Fibroblast of villous mesenchyme (primary cell): ENCODE measurements around the gene PIK3C2G. TPM values are rescaled to one million over a fixed set of nuclear protein-coding genes. Genes with fewer than 3 reads are reported as not detected.

Experiments used
- DNase-seq: peaks from one replicate; pipeline ENCODE4 v3.0.0-alpha.2; 2010; ENCODE audit warnings: low read depth
- H3K4me3 ChIP-seq: 2 replicates; pipeline ENCODE4 v1.5.1; 2011; ENCODE audit warnings: low read depth, mild to moderate bottlenecking, low read length
- CTCF ChIP-seq: IDR thresholded peaks from 2 replicates; pipeline ENCODE4 v1.5.1; 2012; ENCODE audit warnings: low read depth, mild to moderate bottlenecking, low read length; ENCODE audit not compliant: insufficient read depth
- total RNA-seq: library from RNA; depleted of rRNA; stranded (reverse); fragments of >200 nt; gene quantifications from 2 replicates; pipeline ENCODE4 v1.2.3, GENCODE V29; 2012

The PIK3C2G gene
- total RNA-seq, 1 donor = not detected

- DNase-seq = no peak
- no peak for TF ChIP-seq CTCF
- H3K4me3 ChIP-seq = no peak overlapping the region
These were observed 29.1 kb downstream of the PIK3C2G start for GRCh38 chr12:18290386-18290785.

- TF ChIP-seq CTCF = no peak
- no peak for DNase-seq
- no peak overlapping the region for H3K4me3 ChIP-seq
These were observed 33.6 kb downstream of the PIK3C2G start for GRCh38 chr12:18294889-18295288.

- DNase-seq = no peak
- TF ChIP-seq CTCF = no peak
- H3K4me3 ChIP-seq = peak overlapping the region; percentile 48
These were observed 35.0 kb downstream of the PIK3C2G start for GRCh38 chr12:18296201-18296908.

- TF ChIP-seq CTCF = no peak
- peak overlapping the region; percentile 48 for H3K4me3 ChIP-seq
- DNase-seq = no peak
These were observed 35.6 kb downstream of the PIK3C2G start for GRCh38 chr12:18296909-18297280.

GRCh38 chr12:18297902-18298301, 36.6 kb downstream of the PIK3C2G start:
- no peak for TF ChIP-seq CTCF
- DNase-seq = no peak
- H3K4me3 ChIP-seq = no peak overlapping the region

- H3K4me3 ChIP-seq = no peak overlapping the region
- no peak for TF ChIP-seq CTCF
These were observed 41.6 kb downstream of the PIK3C2G start for GRCh38 chr12:18302809-18303430.

More at GRCh38 chr12:18302809-18303430, 41.6 kb downstream of the PIK3C2G start:
- DNase-seq = no peak
